ENCODE results near the gene DMD. TPM values are rescaled to one million over a fixed set of nuclear protein-coding genes. Genes with fewer than 3 reads are reported as not detected.

Gene DMD
- total RNA-seq, 1 donor from 2014 or later = 22.9 TPM

DNA sequence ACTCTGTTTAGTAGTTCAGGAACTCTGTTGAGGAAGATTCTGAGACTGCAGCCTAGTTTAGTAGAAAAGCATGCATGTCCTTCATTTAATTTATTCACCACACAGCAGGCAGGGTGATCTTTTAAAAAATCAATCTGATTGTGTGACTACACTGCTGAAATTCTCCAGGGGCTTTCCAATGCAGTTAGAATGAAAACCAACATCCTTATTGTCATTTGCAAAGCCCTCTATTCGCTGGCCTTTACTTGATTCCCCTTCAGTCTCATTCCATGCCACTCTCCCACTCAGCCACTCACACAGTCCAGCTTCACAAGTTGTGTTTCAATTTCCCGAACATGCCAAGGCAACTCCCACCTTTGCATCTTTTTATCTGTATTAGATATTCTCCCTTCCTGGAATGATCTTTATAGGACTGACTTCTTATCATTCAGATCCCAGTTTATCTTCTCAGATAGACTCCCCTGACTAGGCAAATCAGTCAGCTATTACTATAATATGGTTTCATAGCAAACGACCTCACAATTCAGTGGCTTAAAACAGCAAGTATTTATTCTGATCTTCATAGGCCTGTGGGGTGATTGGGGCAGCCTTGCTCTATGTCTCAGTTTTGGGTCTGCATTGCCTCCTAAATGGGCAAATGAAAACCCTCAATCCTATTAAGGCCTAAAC, 2118.2 kb downstream of the DMD start:
- TF ChIP-seq, protein P1, sequence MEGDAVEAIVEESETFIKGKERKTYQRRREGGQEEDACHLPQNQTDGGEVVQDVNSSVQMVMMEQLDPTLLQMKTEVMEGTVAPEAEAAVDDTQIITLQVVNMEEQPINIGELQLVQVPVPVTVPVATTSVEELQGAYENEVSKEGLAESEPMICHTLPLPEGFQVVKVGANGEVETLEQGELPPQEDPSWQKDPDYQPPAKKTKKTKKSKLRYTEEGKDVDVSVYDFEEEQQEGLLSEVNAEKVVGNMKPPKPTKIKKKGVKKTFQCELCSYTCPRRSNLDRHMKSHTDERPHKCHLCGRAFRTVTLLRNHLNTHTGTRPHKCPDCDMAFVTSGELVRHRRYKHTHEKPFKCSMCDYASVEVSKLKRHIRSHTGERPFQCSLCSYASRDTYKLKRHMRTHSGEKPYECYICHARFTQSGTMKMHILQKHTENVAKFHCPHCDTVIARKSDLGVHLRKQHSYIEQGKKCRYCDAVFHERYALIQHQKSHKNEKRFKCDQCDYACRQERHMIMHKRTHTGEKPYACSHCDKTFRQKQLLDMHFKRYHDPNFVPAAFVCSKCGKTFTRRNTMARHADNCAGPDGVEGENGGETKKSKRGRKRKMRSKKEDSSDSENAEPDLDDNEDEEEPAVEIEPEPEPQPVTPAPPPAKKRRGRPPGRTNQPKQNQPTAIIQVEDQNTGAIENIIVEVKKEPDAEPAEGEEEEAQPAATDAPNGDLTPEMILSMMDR (IDR thresholded peaks at IDR 0.05) = no peak
- H3K4me3 Mint-ChIP-seq = no peak overlapping the region
- ChIA-PET POLR2A (no interaction called here), CTCF (no interaction called here)
- H3K4me1 Mint-ChIP-seq = peaks cover 3% of the 10 kb centered on the region
- H3K36me3 Mint-ChIP-seq (ENCODE audit: low read depth) = no peaks in the 10 kb centered on the region
- no peak overlapping the region for H3K27ac Mint-ChIP-seq
- DNase-seq (no peak), ATAC-seq (ENCODE audit: low read depth) (no peak)
- intact Hi-C loops (cut with micrococcal nuclease) = no loop called here
- H3K9me3 Mint-ChIP-seq = peaks cover 2% of the 10 kb centered on the region
- H3K27me3 Mint-ChIP-seq = no peaks in the 10 kb centered on the region

GRCh38 chrX:31092476-31092875, 2118.9 kb downstream of the DMD start:
- ChIA-PET CTCF (no interaction called here), POLR2A (no interaction called here)
- Mint-ChIP-seq H3K9me3 (peaks cover 2% of the 10 kb centered on the region), H3K27ac (no peak overlapping the region), H3K27me3 (no peaks in the 10 kb centered on the region), H3K4me1 (peaks cover 3% of the 10 kb centered on the region), H3K36me3 (ENCODE audit: low read depth) (no peaks in the 10 kb centered on the region), H3K4me3 (no peak overlapping the region)
- TF ChIP-seq, protein P1 (IDR thresholded peaks at IDR 0.05) = no peak
- intact Hi-C loops (cut with micrococcal nuclease) = no loop called here
- no peak for DNase-seq
- no peak for ATAC-seq (ENCODE audit: low read depth)

DNA sequence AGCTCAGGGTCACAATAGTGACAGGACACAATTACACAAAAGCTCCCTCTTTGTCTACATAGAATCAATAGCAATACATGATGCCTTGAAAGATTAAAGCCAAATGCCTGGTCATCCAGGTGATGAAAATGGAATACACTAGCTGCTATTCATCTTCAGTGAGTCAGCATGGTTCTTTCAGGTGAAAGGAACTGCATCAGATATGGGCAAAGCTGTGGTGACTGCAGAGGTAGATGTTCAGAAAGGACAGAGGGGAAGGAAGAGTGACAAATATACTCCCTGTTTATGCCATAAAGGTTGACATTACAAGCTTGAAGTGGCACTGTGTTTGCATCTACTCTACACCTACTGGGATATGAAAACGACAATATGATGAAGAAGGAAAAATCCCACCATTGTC, 2119.5 kb downstream of the DMD start:
- ATAC-seq (ENCODE audit: low read depth) = no peak
- H3K4me1 Mint-ChIP-seq = peaks cover 3% of the 10 kb centered on the region
- no peaks in the 10 kb centered on the region for H3K27me3 Mint-ChIP-seq
- ChIA-PET CTCF (no interaction called here), POLR2A (no interaction called here)
- no peak for DNase-seq
- no peak overlapping the region for H3K27ac Mint-ChIP-seq
- H3K4me3 Mint-ChIP-seq = no peak overlapping the region
- TF ChIP-seq, protein P1 (IDR thresholded peaks at IDR 0.05) = no peak
- no peaks in the 10 kb centered on the region for H3K36me3 Mint-ChIP-seq (ENCODE audit: low read depth)
- intact Hi-C loops (cut with micrococcal nuclease) = no loop called here
- peaks cover 2% of the 10 kb centered on the region for H3K9me3 Mint-ChIP-seq

DNA sequence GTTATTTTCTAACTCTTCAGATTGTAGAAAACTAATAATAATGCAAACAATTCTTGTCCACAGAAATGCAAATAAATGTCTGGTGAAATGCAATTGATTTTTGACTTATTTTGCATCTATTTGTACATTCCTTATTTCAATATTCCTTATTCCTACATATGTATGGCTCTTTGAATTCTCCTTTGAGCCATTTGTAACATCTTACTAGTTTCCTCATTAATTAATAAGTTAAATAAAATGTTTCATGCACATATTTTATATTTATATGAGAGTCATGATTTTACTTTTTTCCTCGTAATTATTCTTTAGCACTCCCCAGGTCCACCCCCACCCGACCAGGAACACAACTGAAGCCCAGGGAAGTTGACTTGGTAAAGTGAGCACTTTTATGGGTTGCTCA, 2136.8 kb downstream of the DMD start:
- ChIA-PET CTCF (no interaction called here), POLR2A (no interaction called here)
- intact Hi-C loops (cut with micrococcal nuclease) = no loop called here
- Mint-ChIP-seq H3K27ac (no peak overlapping the region), H3K4me3 (no peak overlapping the region), H3K4me1 (peaks cover 1% of the 10 kb centered on the region), H3K27me3 (no peaks in the 10 kb centered on the region), H3K9me3 (peaks cover 5% of the 10 kb centered on the region), H3K36me3 (ENCODE audit: low read depth) (no peaks in the 10 kb centered on the region)
- TF ChIP-seq, protein P1 (IDR thresholded peaks at IDR 0.05) = no peak
- DNase-seq (no peak), ATAC-seq (ENCODE audit: low read depth) (no peak)

DNA sequence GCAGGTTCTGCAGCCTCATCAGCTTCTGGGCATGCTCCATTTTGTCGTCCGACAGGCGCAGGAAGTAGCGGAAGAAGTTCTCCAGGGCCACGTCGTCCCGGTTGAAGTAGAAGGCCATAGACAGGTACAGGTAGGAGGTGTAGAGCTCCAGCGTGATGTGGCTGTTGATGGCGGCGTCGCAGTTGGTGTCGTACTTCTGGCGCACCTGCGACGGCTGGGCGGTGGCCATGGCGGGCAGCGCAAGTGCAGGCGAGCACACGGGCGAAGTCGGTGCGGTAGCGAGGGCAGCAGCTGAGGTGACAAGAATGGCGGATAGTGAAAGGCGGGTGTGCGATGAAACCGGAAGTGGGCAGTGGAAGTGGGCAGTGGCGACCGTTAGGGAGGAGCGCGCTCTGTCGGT, 2139.6 kb downstream of the DMD start, which contains the start of gene FTHL17:
Gene FTHL17, minus strand, starts transcription at position 317 of the 400 bp plus-strand sequence. Its CDS starts 88 bp downstream, at position 229.
- no peak for DNase-seq
- no peaks in the 10 kb centered on the region for H3K36me3 Mint-ChIP-seq (ENCODE audit: low read depth)
- TF ChIP-seq, protein P1 (IDR thresholded peaks at IDR 0.05) = no peak
- peaks cover 1% of the 10 kb centered on the region for H3K4me1 Mint-ChIP-seq
- ChIA-PET CTCF (no interaction called here), POLR2A (no interaction called here)
- no peaks in the 10 kb centered on the region for H3K27me3 Mint-ChIP-seq
- no peak within 1 kb of the TSS for H3K4me3 Mint-ChIP-seq
- H3K27ac Mint-ChIP-seq = no peak within 1 kb of the TSS
- peaks cover 5% of the 10 kb centered on the region for H3K9me3 Mint-ChIP-seq
- no peak for ATAC-seq (ENCODE audit: low read depth)
- intact Hi-C loops (cut with micrococcal nuclease) = no loop called here
